GM12872 (cell line): Measurements from ENCODE around the gene CLRN2.

Experiments used
- CTCF ChIP-seq: IDR thresholded peaks from 3 replicates; pipeline ENCODE4 v1.5.1; 2011; ENCODE audit warnings: low read depth, mild to moderate bottlenecking, low read length, moderate library complexity; ENCODE audit not compliant: insufficient read depth

Gene CLRN2

GRCh38 chr4:17480955-17481354, 34.0 kb upstream of the CLRN2 start:
- TF ChIP-seq CTCF: no peak

DNA sequence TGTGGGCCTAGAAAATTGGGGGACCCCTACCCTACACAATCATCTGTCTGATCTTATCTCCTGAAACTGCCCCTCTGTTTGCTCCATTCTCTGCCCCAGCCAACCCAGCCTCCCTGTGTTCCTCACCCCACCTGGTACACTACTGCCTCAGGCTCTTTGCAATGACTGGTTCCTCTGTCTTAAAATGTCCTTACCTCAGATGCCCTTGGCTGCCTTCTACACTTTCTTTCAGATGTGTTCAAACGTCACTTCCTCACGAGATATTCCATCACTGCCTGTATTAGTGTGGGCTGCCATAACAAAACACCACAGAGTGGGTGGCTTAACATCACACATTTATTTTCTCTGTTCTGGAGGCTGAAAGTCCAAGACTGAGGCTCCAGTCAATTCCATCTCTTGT, 32.2 kb upstream of the CLRN2 start:
- TF ChIP-seq CTCF: no peak

DNA sequence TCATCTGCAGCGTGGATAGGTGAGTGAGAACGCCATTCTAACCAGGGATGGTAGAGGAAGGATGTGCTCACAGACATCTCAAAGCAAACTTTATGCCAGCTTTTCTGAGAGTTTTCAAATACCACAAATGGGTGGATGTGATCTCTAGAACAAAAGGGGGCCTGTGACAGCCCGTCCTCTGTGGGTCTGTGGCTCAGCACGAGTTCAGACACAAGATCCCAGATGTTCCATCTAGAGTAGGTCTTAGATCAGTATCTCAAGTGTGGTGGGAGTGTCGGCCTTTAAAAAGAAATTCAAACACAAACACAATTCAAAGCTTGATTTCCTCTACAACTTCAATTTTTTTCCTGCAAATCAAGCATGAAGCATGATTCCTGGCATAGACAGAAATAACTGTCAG, 25.8 kb upstream of the CLRN2 start:
- TF ChIP-seq CTCF: no peak

GRCh38 chr4:17489721-17490120, 25.2 kb upstream of the CLRN2 start:
- no peak for TF ChIP-seq CTCF

DNA sequence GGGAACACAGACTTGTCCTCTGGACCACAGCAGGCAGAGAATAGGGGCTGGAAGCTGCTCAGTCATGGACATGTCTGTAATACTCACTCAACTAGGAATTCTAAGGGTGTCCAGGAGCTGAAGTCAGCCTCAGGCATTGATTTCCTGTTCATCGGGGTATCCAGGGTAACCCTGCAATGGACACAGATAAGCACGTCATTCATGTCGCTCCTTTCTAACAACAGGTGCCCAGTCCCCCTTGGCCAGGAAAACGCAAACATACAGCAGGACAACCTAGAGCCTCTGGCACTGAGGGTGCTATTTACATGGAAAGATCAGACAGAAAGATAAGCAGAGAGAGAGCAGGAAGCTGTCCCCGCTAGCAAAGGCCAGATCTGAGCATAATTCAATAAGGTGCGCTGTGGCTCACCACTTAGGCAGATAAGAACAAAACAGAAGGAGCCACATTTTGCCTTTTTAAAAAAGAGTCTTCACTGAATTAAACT, 24.3 kb upstream of the CLRN2 start:
- TF ChIP-seq CTCF: no peak

- TF ChIP-seq CTCF: no peak
Observed at GRCh38 chr4:17491196-17491595, 23.8 kb upstream of the CLRN2 start.

- no peak for TF ChIP-seq CTCF
Observed at GRCh38 chr4:17492058-17492741, 22.8 kb upstream of the CLRN2 start.
